ENCODE measurements around the gene PLXNB2.

- TF ChIP-seq CTCF (IDR thresholded peaks at IDR 0.05) (no peak), POLR2A (IDR thresholded peaks at IDR 0.05) (no peak)
Measured at GRCh38 chr22:50314081-50314454, 6.6 kb upstream of the PLXNB2 start.

Data from lower leg skin (tissue), 3 donors.